H9 (cell line): Measurements from ENCODE around the gene RPL21. TPM values are rescaled to one million over a fixed set of nuclear protein-coding genes. Genes with fewer than 3 reads are reported as not detected.

Source experiments
- DNase-seq: peaks from one replicate; pipeline ENCODE4 v3.0.0-alpha.2; 2017
- H2AFZ ChIP-seq: one replicate; pipeline ENCODE4 v1.6.1; 2013; ENCODE audit warnings: mild to moderate bottlenecking, low read length, control low read depth, moderate library complexity
- H2AK5ac ChIP-seq: 2 replicates; pipeline ENCODE4 v1.6.1; 2013; ENCODE audit warnings: low read length, control low read depth, mixed read lengths; ENCODE audit not compliant: insufficient read length
- H2BK120ac ChIP-seq: one replicate; pipeline ENCODE4 v1.6.1; 2013; ENCODE audit warnings: low read depth, mild to moderate bottlenecking, low read length, control low read depth, inconsistent platforms; ENCODE audit not compliant: poor library complexity, severe bottlenecking
- H2BK12ac ChIP-seq: 2 replicates; pipeline ENCODE4 v1.6.1; 2013; ENCODE audit warnings: low read length, control low read depth, mixed read lengths, low read depth; ENCODE audit not compliant: insufficient read length
- H2BK15ac ChIP-seq: 2 replicates; pipeline ENCODE4 v1.6.1; 2013; ENCODE audit warnings: low read depth, low read length, control low read depth
- H2BK20ac ChIP-seq: one replicate; pipeline ENCODE4 v1.6.1; 2013; ENCODE audit warnings: low read depth, mild to moderate bottlenecking, low read length, control low read depth, inconsistent platforms; ENCODE audit not compliant: poor library complexity, severe bottlenecking
- H2BK5ac ChIP-seq: 2 replicates; pipeline ENCODE4 v1.6.1; 2013; ENCODE audit warnings: low read length, control low read depth, mixed read lengths; ENCODE audit not compliant: insufficient read length
- H3K14ac ChIP-seq: 2 replicates; pipeline ENCODE4 v1.6.1; 2013; ENCODE audit warnings: low read length, control low read depth; ENCODE audit not compliant: insufficient read depth
- H3K18ac ChIP-seq: 2 replicates; pipeline ENCODE4 v1.6.1; 2013; ENCODE audit warnings: low read depth, mild to moderate bottlenecking, mixed read lengths, low read length, control low read depth; ENCODE audit not compliant: insufficient read length
- H3K23ac ChIP-seq: 2 replicates; pipeline ENCODE4 v1.6.1; 2013; ENCODE audit warnings: low read length, control low read depth, mixed read lengths, low read depth; ENCODE audit not compliant: insufficient read length
- H3K23me2 ChIP-seq: 2 replicates; pipeline ENCODE4 v1.6.1; 2013; ENCODE audit warnings: low read depth, mild to moderate bottlenecking, mixed read lengths, low read length, control low read depth; ENCODE audit not compliant: insufficient read length, poor library complexity, severe bottlenecking
- H3K27ac ChIP-seq: 2 replicates; pipeline ENCODE4 v1.5.1; 2013; ENCODE audit warnings: low read length, control low read depth, mixed read lengths, low read depth; ENCODE audit not compliant: insufficient read length
- H3K27me3 ChIP-seq: 2 replicates; pipeline ENCODE4 v1.6.1; 2013; ENCODE audit warnings: low read length, control low read depth, inconsistent platforms; ENCODE audit not compliant: insufficient read depth
- H3K4ac ChIP-seq: 2 replicates; pipeline ENCODE4 v1.6.1; 2013; ENCODE audit warnings: low read depth, mild to moderate bottlenecking, control low read depth, inconsistent platforms, low read length, moderate library complexity
- H3K4me1 ChIP-seq: 2 replicates; pipeline ENCODE4 v1.6.1; 2013; ENCODE audit warnings: low read length, control low read depth, inconsistent platforms; ENCODE audit not compliant: insufficient read depth
- H3K4me2 ChIP-seq: 2 replicates; pipeline ENCODE4 v1.6.1; 2013; ENCODE audit warnings: low read length, control low read depth, mixed read lengths; ENCODE audit not compliant: insufficient read length, insufficient read depth
- H3K56ac ChIP-seq: 2 replicates; pipeline ENCODE4 v1.6.1; 2013; ENCODE audit warnings: low read depth, mild to moderate bottlenecking, mixed read lengths, low read length, control low read depth; ENCODE audit not compliant: insufficient read length
- H3K79me1 ChIP-seq: 2 replicates; pipeline ENCODE4 v1.6.1; 2013; ENCODE audit warnings: low read depth, mild to moderate bottlenecking, moderate library complexity, low read length, control low read depth, inconsistent platforms; ENCODE audit not compliant: insufficient read depth, poor library complexity, severe bottlenecking
- H3K79me2 ChIP-seq: 2 replicates; pipeline ENCODE4 v1.6.1; 2013; ENCODE audit warnings: low read length, control low read depth, inconsistent platforms; ENCODE audit not compliant: insufficient read depth
- H3K9ac ChIP-seq: 2 replicates; pipeline ENCODE4 v1.6.1; 2013; ENCODE audit warnings: low read length, control low read depth, mixed read lengths; ENCODE audit not compliant: insufficient read length; ENCODE audit errors: extremely low read depth
- H3K9me3 ChIP-seq: one replicate; pipeline ENCODE4 v1.6.1; 2013; ENCODE audit warnings: low read depth, low read length, inconsistent platforms; ENCODE audit not compliant: control insufficient read depth
- H3T11ph ChIP-seq: one replicate; pipeline ENCODE4 v1.6.1; 2013; ENCODE audit warnings: mild to moderate bottlenecking, low read length, control low read depth, inconsistent platforms
- H4K20me1 ChIP-seq: one replicate; pipeline ENCODE4 v1.6.1; 2013; ENCODE audit not compliant: control insufficient read depth, insufficient read length, insufficient read depth
- H4K5ac ChIP-seq: 2 replicates; pipeline ENCODE4 v1.6.1; 2013; ENCODE audit warnings: low read depth, mild to moderate bottlenecking, mixed read lengths, low read length, control low read depth; ENCODE audit not compliant: insufficient read length
- H4K8ac ChIP-seq: replicated peaks from 2 replicates; pipeline ENCODE4 v1.6.1; 2013; ENCODE audit warnings: low read length, control low read depth, mixed read lengths, low read depth; ENCODE audit not compliant: insufficient read length
- H4K91ac ChIP-seq: 2 replicates; pipeline ENCODE4 v1.6.1; 2013; ENCODE audit warnings: low read depth, mild to moderate bottlenecking, moderate library complexity, mixed read lengths, low read length, control low read depth; ENCODE audit not compliant: insufficient read length
- H3K27ac Mint-ChIP-seq, 3 experiments: 2 replicates in 2 of 3; 3 replicates in 1 of 3; pipeline ENCODE4 v1.8.0; 2020 to 2021; ENCODE audit warnings: mixed read lengths in 3 of 3, mild to moderate bottlenecking in 1 of 3, moderate library complexity in 1 of 3
- H3K27me3 Mint-ChIP-seq: 2 replicates; pipeline ENCODE4 v1.8.0; 2021; ENCODE audit warnings: low read depth, mild to moderate bottlenecking, moderate library complexity, mixed read lengths
- H3K36me3 Mint-ChIP-seq, 3 experiments: 2 replicates in 2 of 3; 3 replicates in 1 of 3; pipeline ENCODE4 v1.8.0; 2020 to 2021; ENCODE audit warnings: low read depth in 3 of 3, mixed read lengths in 3 of 3; ENCODE audit not compliant: insufficient read depth in 1 of 3
- H3K4me1 Mint-ChIP-seq, 2 experiments: 2 replicates each; pipeline ENCODE4 v1.8.0; 2020; ENCODE audit warnings: mixed read lengths in 2 of 2
- H3K4me3 Mint-ChIP-seq, 2 experiments: 2 replicates in 1 of 2; 3 replicates in 1 of 2; pipeline ENCODE4 v1.8.0; 2020 to 2021; ENCODE audit warnings: mild to moderate bottlenecking in 2 of 2, mixed read lengths in 2 of 2, moderate library complexity in 1 of 2
- H3K9me3 Mint-ChIP-seq, 2 experiments: 2 replicates in 1 of 2; 3 replicates in 1 of 2; pipeline ENCODE4 v1.8.0; 2020; ENCODE audit warnings: mild to moderate bottlenecking in 2 of 2, mixed read lengths in 2 of 2, moderate library complexity in 1 of 2
- CTCF ChIP-seq: fragments of 200-600 bp; sonication (generic); conservative IDR thresholded peaks from 3 replicates; pipeline ENCODE4 v1.8.0; 2021; ENCODE audit warnings: antibody characterized with exemption, mild to moderate bottlenecking
- WGBS: extraction: QIAGEN DNeasy Blood & Tissue Kit; methylation state at CpG from one replicate; pipeline ENCODE4 v1.1.7; 2013; ENCODE audit warnings: missing lambda C conversion rate, low lambda C conversion rate, mixed read lengths; ENCODE audit not compliant: insufficient read length; ENCODE audit errors: extremely low coverage; 5-methylcytosine and 5-hydroxymethylcytosine counted together
- total RNA-seq: library from RNA; stranded (reverse); gene quantifications from 2 replicates; pipeline ENCODE4 v1.2.1, GENCODE V29; 2021

RPL21 gene
- total RNA-seq, 1 experiment from 2014 or later: 1,099 TPM

GRCh38 chr13:27281420-27281819 lies 30.1 kb downstream of the RPL21 start:
- peaks cover 4% of the 10 kb centered on the region for H3K27me3 Mint-ChIP-seq
- Histone ChIP-seq H4K20me1 (no peaks in the 10 kb centered on the region), H3K27me3 (no peaks in the 10 kb centered on the region), H3K23ac (no peak overlapping the region), H3K79me1 (no peaks in the 10 kb centered on the region), H3K56ac (no peak overlapping the region), H2BK5ac (no peak overlapping the region), H2BK20ac (no peak overlapping the region), H4K91ac (no peak overlapping the region), H2BK12ac (no peak overlapping the region), H2AK5ac (no peak overlapping the region), H3K4ac (no peak overlapping the region), H2AFZ (no peak overlapping the region), H3K4me2 (no peak overlapping the region), H4K5ac (no peak overlapping the region), H3K18ac (no peak overlapping the region), H2BK120ac (no peak overlapping the region), H3K27ac (no peak overlapping the region), H3K79me2 (no peaks in the 10 kb centered on the region), H4K8ac (no peak overlapping the region), H3T11ph (no peak overlapping the region), H3K4me1 (no peaks in the 10 kb centered on the region), H3K14ac (no peak overlapping the region), H3K23me2 (no peaks in the 10 kb centered on the region), H3K9me3 (no peaks in the 10 kb centered on the region), H2BK15ac (no peak overlapping the region), H3K9ac (no peak overlapping the region)
- H3K4me3 Mint-ChIP-seq: no peak overlapping the region
- H3K27ac Mint-ChIP-seq: no peak overlapping the region
- TF ChIP-seq CTCF: no peak; the same call in 2 of the 3 replicates
- H3K4me1 Mint-ChIP-seq: peaks cover 13% of the 10 kb centered on the region in 2 experiments; a peak in 3 of 4 replicates
- no peaks in the 10 kb centered on the region; a peak in 1 of 5 replicates for H3K9me3 Mint-ChIP-seq
- WGBS: no CpG with 5 or more reads among the region's 1 CpG
- H3K36me3 Mint-ChIP-seq: no peaks in the 10 kb centered on the region
- DNase-seq: no peak
